Mononuclear cell (primary cell): ENCODE data around the gene ECD. TPM values are rescaled to one million over a fixed set of nuclear protein-coding genes. Genes with fewer than 3 reads are reported as not detected.

Experiments
- H3K27me3 ChIP-seq: 2 replicates; pipeline ENCODE4 v1.6.0; 2011; ENCODE audit warnings: low read length, control low read depth; ENCODE audit not compliant: insufficient read depth
- H3K4me1 ChIP-seq: 2 replicates; pipeline ENCODE4 v1.5.1; 2011; ENCODE audit warnings: mild to moderate bottlenecking, low read length, control low read depth; ENCODE audit not compliant: insufficient read depth
- H3K4me3 ChIP-seq: 2 replicates; pipeline ENCODE4 v1.5.1; 2011; ENCODE audit warnings: mild to moderate bottlenecking, low read length, moderate library complexity
- H3K9me3 ChIP-seq: 2 replicates; pipeline ENCODE4 v1.5.1; 2011; ENCODE audit warnings: low read depth, mild to moderate bottlenecking, control low read depth, low read length
- total RNA-seq: library from RNA; depleted of rRNA; stranded (reverse); fragments of >200 nt; gene quantifications from one replicate; pipeline ENCODE4 v1.2.3, GENCODE V29; 2012

Gene ECD
- total RNA-seq, 1 donor = 67.7 TPM

DNA sequence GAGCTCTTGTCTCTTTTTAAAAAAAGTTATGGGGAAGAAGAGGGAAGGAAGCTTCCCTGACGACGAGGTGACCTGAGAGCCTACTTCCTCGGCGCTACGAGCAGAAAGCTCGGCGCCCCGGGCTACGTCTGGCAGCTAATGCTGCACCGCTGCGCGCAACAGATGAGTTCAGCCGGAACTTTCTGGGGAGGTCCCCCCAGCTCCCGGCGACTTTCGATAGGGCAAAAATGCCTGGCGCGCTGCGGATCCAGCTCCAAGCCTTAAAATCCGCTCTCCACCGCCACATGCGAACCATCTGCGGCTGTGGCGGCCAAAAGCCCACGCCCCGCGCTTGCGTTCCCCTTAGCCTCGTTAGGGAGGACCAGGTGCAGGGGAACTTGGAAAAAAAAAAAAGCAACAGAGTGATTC is 71.8 kb downstream of the ECD start:
- Histone ChIP-seq H3K27me3 (no peaks in the 10 kb centered on the region), H3K4me1 (peaks cover 17% of the 10 kb centered on the region), H3K4me3 (peak overlapping the region; percentile 93), H3K9me3 (no peaks in the 10 kb centered on the region)

DNA sequence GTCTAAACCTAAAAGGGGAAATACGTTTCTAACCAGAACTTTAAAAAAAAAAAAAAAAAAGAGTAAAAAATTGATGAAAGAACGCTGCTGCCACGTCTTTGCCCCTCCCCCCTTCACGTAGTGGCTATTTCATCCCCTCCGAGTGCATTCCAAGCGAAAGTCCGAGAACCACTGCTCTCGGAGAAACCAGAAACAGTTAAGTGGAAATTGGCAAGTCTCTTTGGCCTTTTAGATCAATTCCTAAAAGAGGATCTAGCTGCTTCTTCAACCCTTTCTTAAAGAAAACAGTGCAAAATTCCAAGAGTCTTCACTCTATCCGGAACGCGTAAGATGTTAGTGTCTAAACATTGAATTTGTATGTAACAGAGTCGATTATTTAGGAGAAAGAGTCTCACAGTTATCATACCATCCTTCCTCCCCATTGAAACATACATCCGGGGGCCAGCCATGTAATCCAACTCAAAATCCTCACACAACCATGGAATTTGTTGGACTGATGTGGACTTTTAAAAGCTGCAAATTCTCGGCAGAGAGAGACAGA is 72.3 kb downstream of the ECD start:
- Histone ChIP-seq H3K9me3 (no peaks in the 10 kb centered on the region), H3K27me3 (no peaks in the 10 kb centered on the region), H3K4me1 (peaks cover 17% of the 10 kb centered on the region), H3K4me3 (peak overlapping the region; percentile 93)

DNA sequence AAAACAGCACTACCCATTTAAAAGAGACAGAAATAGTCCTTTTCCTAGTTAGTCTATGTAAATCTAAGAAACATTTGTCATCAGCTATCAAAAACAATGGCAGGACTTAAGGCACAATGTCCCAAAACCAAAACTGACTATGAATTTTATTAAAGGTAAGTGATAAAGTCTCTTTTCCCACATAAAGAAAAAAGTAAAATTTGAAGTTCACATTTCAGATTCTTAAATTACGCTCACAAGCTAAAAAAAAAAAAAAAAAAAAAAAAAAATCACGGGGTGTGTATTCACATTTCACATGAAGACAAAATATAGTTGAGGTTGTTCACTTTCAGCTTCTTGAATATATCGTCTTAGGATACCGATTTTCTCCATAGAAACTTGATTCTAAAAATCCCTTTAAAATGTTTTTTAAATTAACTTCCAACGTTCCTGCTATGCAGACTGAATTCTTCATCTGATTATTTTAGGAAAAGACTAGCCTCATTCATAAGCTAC is 72.8 kb downstream of the ECD start:
- H3K27me3 ChIP-seq = no peaks in the 10 kb centered on the region
- no peaks in the 10 kb centered on the region for H3K9me3 ChIP-seq
- H3K4me3 ChIP-seq = peak overlapping the region; percentile 93
- peaks cover 17% of the 10 kb centered on the region for H3K4me1 ChIP-seq

DNA sequence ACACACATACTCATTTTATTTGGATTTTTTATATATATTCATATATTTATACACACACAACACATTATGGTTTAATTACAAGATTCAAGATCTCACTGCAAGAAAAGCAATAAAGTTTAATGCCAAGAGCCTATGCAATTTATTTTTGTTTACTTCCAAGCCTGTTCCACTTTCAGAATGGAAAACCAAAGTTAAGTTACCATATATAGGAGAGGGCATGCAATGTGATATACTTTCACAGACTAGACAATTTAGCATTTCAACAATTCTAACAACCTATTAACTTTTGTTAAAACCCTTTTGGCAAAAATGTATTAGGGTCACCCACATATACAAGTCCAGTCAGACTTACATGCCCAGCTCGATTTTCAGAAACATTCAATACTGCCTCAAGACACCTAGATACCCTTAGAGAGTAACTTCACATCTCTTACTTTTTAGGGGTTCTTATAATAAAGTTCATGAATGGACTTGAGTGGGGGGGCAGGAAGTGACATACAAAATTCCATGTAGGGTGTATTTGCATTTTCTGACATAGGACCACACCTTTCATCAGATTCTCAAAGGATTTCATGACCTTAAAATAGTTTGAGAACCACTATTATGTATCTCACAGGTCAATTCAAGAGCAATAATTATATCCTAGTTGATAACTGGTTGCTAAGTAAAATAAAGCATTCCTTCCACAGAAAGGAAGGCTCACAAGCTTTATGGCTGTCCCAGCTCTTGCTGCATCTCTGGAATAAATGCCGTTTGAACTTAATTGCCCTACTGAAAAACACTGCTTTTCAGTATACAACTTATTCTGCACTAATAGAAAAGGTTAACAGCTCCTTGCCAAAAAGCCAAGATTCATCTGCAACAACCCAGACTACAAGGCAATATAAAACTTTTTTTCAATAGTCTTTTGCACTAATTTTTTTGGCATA is 73.6 kb downstream of the ECD start:
- Histone ChIP-seq H3K27me3 (no peaks in the 10 kb centered on the region), H3K4me3 (no peak overlapping the region)

DNA sequence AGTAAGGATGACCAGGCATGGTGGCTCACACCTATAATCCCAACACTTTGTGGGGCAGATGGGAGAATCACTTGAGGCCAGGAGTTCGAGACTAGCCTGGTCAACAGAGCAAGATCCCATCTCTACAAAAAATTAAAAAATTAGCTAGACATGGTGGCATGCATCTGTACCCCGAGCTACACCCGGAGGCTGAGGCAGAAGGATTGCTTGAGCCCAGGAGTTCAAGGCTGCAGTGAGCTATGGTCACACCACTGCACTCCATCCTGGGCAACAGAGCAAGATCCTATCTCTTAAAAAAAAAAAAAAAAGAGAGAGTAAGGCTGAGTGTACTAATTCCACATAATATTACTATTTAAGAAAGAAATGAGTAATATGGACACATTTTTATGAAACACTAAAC is 75.0 kb downstream of the ECD start:
- Histone ChIP-seq H3K9me3 (no peaks in the 10 kb centered on the region), H3K4me1 (peaks cover 17% of the 10 kb centered on the region)

More for the DNA sequence above, 73.6 kb downstream of the ECD start:
- peaks cover 17% of the 10 kb centered on the region for H3K4me1 ChIP-seq
- no peaks in the 10 kb centered on the region for H3K9me3 ChIP-seq

DNA sequence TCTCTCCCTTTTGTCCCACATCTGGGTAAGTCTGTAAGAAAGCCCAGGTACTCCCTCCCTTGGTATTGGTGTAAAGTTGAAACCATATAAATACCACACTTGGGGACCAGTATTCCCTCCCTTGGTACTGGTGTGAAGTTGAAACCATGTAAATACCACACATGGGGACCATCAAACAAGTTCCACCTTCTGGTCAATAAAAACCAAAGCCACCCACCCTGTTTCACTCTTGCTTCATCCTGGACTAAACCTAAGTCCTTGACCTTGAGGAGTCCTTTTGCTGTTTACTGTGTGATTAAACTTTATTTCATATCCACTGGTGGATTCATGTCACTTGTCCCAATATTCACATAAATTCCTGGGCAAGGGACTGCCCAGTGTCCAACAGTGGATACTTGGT is 79.5 kb downstream of the ECD start:
- Histone ChIP-seq H3K4me3 (no peak overlapping the region), H3K9me3 (no peaks in the 10 kb centered on the region), H3K27me3 (no peaks in the 10 kb centered on the region), H3K4me1 (no peaks in the 10 kb centered on the region)

More for the DNA sequence above, 75.0 kb downstream of the ECD start:
- no peaks in the 10 kb centered on the region for H3K27me3 ChIP-seq
- H3K4me3 ChIP-seq = no peak overlapping the region

DNA sequence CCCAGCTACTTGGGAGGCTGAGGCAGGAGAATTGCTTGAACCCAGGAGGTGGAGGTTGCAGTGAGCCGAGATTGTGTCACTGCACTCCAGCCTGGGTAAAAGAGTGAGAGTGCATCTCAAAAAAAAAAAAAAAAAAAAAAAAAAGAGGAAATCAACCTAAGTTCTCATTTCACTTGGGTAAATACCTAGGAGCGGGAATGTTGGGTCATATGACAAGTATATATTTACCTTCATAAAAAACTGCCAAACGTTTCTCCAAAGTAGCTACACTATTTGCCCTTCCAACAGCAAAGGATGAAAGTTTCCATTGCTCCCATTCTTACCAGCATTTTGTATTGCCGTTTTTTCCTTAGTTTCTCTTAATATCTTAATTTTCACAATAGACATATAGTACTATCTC is 81.0 kb downstream of the ECD start:
- Histone ChIP-seq H3K4me1 (no peaks in the 10 kb centered on the region), H3K4me3 (no peak overlapping the region), H3K27me3 (no peaks in the 10 kb centered on the region), H3K9me3 (no peaks in the 10 kb centered on the region)

DNA sequence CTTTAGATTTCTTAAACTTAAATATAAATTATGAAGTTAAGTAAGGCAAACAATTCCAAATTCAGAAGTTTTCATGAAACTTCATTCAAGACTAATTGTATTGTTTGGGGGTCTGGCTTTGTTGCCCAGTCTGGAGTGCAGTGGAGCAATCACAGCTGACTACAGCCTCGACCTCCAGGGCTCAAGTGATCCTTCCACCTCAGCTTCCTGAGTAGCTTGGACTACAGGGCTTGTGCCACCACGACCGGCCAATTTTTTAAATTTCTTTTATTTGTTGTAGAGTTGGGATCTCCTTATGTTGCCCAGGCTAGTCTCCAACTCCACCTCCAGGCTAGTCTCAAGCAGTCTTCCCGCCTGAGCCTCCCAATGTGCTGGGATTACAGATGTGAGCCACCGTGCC is 83.6 kb downstream of the ECD start:
- Histone ChIP-seq H3K4me3 (no peak overlapping the region), H3K4me1 (no peaks in the 10 kb centered on the region), H3K27me3 (no peaks in the 10 kb centered on the region), H3K9me3 (no peaks in the 10 kb centered on the region)

Other genes starting within 250 kb of the ECD start
- not detected for gene PLA2G12B, start 213.2 kb downstream of the ECD start, total RNA-seq
- 26.6 TPM for gene P4HA1, start 71.1 kb downstream of the ECD start, total RNA-seq
- gene NUDT13, start 57.6 kb downstream of the ECD start, total RNA-seq = 0.42 TPM
- gene FAM149B1, start 111 bp upstream of the ECD start, total RNA-seq = 8.6 TPM
- 15.5 TPM for gene DNAJC9, start 79.2 kb upstream of the ECD start, total RNA-seq
- 27.2 TPM for gene MRPS16, start 84.6 kb upstream of the ECD start, total RNA-seq
- gene CFAP70, start 190.9 kb upstream of the ECD start, total RNA-seq = 1.3 TPM
- 106 TPM for gene ANXA7, start 246.1 kb upstream of the ECD start, total RNA-seq